ENCODE measurements around the gene ERFL.

The ERFL gene

GRCh38 chr19:41897820-41898219 lies 30.4 kb downstream of the ERFL start:
- no peak for DNase-seq (ENCODE audit: low spot score)

DNA sequence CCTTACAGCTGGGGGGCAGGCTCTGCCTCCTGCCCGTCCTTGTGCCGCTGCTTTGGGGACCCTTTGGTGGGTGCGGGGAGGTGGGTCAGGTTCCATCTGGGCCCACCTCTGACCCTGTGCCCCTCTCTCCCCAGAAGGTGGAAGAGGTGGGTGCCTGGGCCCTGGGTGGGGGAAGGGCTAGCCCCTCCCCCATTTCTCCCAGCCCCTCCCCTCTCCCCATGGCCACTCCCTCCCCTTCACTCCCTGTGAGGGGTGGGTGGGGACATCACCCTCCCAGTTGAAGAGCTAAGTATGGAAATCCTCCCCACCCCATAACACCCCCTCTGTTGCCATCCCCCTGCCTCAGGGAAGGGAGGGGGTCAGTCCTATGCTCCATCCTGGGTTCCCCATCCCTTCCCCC lies 31.1 kb downstream of the ERFL start:
- no peak for DNase-seq (ENCODE audit: low spot score)

DNA sequence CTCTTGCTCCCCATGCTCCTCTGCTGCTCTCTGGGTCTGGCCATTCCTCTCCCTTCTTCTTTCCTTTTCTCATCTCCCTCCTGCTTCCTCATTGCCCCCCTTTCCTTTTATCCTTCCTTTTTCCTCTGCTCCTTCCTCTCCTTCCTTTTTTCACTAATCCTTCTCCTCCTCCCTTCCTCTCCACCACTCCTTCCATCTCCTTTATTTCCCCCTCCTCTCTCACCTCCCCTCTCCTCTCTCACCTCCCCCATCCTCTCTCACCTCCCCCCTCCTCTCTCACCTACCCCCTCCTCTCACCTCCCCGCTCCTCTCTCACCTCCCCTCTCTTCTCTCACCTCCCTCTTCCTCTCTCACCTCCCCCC lies 31.7 kb downstream of the ERFL start:
- DNase-seq (ENCODE audit: low spot score): no peak

GRCh38 chr19:41895745-41896580 lies 32.3 kb downstream of the ERFL start:
- DNase-seq (ENCODE audit: low spot score): no peak

GRCh38 chr19:41894350-41894749 lies 33.9 kb downstream of the ERFL start:
- DNase-seq (ENCODE audit: low spot score): no peak

DNA sequence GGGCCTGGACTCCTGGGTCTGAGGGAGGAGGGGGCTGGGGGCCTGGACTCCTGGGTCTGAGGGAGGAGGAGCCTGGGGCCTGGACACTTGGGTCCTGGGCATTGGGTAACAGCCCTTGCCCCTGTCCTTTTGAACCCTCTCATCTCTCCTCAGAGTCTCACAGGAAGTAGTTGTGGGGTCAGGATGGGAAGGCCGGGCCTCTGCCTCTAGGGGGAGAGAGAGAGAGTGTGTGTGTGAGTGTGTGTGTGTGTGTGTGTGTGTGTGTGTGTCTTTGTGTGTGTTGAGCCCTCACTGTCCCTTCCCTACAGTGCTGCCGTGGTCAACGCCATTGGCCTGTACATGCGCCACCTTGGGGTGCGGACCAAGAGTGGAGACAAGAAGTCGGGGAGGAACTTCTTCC lies 34.4 kb downstream of the ERFL start:
- no peak for DNase-seq (ENCODE audit: low spot score)

DNA sequence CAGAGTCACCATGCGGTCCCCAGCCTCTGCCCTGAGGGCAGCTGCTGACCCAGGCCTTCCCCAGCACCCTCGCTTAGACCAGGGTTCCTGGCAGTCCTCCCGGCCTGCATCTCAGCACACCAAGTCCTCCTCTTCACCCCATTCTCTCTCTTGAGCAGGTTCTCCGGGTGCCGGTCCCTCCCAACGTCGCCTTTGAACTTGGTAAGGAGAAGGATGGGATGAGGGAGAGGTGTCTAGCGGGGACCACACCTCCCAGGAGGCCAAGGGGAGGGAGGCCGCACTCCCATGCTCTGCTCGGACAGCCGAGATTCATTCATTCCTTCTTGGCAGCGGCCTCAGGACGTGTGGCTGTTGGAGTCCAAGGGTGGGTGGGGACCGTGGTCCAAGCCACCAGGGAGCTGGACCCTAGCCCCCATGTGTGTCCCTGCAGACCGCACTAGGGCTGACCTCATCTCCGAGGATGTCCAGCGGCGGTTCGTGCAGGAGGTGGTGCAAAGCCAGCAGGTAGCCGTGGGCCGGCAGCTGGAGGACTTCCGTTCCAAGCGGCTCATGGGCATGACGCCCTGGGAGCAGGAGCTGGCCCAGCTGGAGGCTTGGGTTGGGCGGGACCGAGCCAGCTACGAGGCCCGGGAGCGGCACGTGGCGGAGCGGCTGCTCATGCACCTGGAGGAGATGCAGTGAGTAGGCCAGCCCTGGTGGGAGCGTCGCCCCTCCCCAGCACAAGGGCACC lies 35.9 kb downstream of the ERFL start:
- DNase-seq (ENCODE audit: low spot score): no peak

- DNase-seq (ENCODE audit: low spot score): no peak
Observed at GRCh38 chr19:41890936-41891335, 37.3 kb downstream of the ERFL start.

- no peak for DNase-seq (ENCODE audit: low spot score)
Observed at GRCh38 chr19:41889896-41890295, 38.4 kb downstream of the ERFL start.

DNA sequence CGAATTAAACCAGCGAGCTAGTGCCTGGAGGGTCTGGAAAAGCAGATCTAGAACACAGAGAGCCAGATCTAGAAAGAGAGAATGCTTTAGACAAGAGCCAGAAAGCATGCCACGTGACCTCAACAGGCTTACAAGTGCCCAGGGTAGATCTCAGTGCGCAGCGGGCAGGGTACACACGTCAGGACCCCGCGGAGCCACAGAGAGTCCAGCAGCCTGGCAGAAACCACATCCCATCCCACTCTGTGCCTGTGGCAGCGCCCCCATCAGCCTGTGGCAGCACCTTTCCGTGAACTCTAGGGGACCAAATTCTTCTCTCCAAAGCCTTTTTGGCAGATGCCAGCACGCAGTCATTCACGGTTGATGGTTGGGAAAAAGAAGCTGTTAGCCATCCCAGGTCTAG lies 39.3 kb downstream of the ERFL start:
- no peak for DNase-seq (ENCODE audit: low spot score)

- peak; percentile 77 for DNase-seq (ENCODE audit: low spot score)
Observed at GRCh38 chr19:41887711-41888382, 40.4 kb downstream of the ERFL start.

DNA sequence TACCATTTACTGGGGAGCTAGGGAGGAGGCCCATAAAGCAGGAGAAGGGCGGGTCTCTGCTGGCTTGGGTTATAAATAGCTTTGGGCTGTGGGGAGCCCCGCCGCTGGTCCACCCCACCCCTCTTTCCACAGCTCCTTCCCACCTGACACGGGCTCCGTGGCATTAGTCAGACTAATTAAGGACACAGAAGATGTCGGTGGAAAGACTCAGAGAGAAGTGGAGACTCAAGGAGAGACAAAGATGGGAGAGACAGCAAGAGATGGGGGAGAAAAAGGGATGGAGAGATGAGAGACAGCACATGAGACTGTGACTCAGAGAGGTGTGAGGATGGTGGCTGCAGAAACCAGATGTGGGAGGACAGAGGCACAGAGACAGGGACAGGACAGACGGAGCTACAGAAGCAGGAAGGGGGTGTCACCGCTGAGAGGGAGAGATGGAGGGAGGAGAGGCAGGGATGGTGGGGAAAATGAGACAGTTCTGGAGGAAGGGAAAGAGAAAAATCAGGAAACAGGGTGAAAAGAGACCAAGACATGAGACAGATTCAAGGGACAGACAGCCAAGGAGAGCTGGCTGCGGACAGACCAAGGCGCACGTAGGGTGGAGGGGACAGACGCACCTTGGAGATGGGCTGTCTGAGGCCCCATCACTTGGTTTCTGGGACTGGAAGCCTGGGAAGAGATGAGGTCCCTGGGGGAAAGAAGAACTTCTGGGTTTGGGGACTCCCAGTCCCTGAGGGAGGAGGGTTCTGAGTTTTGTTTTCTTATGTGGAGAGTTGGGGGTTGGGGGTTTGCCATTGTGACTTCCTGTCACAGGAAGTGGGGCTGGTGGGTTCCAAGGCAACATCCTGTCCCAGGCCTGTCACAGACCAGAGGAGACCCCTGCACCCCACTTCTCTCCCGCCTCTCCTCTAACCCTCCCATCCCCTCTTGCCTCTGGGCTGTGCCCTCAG lies 41.2 kb downstream of the ERFL start:
- DNase-seq (ENCODE audit: low spot score): no peak

GRCh38 chr19:41883821-41884733 lies 44.2 kb downstream of the ERFL start:
- peak; percentile 95 for DNase-seq (ENCODE audit: low spot score)

GRCh38 chr19:41883463-41883820 lies 44.8 kb downstream of the ERFL start:
- DNase-seq (ENCODE audit: low spot score): no peak

DNA sequence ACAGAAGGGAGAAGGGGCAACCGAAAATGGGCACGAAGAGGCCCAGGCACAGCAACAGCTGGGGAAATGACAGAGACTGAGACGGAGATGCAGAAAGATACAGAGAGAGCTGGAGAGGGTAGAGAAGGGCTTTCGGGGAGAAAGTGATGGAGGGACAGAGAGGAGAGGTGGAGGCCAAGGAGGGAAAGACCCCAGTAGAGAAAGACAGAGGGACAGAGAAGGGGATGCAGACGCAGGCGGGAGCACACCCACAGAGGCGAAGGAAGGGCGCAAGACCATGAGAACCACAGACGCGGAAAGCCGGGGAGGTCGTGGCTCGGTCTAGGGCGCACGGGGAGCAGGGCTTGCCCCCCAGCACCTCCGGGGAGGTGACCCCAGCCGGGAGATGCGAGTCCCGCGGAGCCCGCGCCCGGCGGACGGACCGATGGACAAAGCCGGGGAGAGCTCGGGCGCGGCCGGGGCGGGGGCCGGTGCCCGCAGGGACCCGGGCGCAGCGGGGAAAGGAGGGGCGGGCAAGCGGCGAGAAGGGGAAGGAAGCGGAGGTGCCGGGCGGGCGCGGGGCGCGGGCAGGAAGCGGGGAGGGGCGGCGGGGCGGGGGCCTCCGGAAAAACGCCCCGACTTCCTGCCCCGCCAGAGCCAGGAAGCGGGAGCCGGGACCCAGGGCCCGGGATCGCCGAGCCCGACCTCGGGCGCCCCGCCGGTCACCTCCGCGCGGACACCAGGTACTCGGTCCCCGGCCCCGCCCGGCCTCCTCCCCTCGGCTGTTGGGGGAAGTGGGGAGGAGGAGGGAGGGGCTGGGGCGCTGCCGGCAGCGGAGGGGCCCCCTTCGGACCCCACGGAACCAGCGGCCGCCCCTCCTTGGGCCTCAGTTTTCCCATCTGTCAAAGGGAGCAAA lies 45.4 kb downstream of the ERFL start, which contains the start of gene ARHGEF1:
TSS of gene ARHGEF1 (plus strand) at position 617 of the 895 bp plus-strand sequence. CDS start 4,899 bp downstream, outside the sequence.
- no peak for DNase-seq (ENCODE audit: low spot score)

GRCh38 chr19:41880329-41880708 lies 47.9 kb downstream of the ERFL start:
- DNase-seq (ENCODE audit: low spot score): no peak

- no peak for DNase-seq (ENCODE audit: low spot score)
Observed at GRCh38 chr19:41879670-41880328, 48.5 kb downstream of the ERFL start.

- DNase-seq (ENCODE audit: low spot score): no peak
Observed at GRCh38 chr19:41879080-41879479, 49.2 kb downstream of the ERFL start.

Data from globus pallidus (tissue), 1 donor.